H4 (cell line): ENCODE measurements around the gene AAMP. TPM values are rescaled to one million over a fixed set of nuclear protein-coding genes. Genes with fewer than 3 reads are reported as not detected.

Experiments
- DNase-seq: peaks from one replicate; pipeline ENCODE4 v3.0.0-alpha.2; 2015; ENCODE audit warnings: low spot score
- total RNA-seq: library from RNA; depleted of rRNA; stranded (reverse); fragments of >200 nt; shearing (Covaris generic); gene quantifications from 2 replicates; pipeline ENCODE4 v1.2.3, GENCODE V29; 2014

The AAMP gene
- total RNA-seq, 1 experiment from 2014 or later: 120 TPM

DNA sequence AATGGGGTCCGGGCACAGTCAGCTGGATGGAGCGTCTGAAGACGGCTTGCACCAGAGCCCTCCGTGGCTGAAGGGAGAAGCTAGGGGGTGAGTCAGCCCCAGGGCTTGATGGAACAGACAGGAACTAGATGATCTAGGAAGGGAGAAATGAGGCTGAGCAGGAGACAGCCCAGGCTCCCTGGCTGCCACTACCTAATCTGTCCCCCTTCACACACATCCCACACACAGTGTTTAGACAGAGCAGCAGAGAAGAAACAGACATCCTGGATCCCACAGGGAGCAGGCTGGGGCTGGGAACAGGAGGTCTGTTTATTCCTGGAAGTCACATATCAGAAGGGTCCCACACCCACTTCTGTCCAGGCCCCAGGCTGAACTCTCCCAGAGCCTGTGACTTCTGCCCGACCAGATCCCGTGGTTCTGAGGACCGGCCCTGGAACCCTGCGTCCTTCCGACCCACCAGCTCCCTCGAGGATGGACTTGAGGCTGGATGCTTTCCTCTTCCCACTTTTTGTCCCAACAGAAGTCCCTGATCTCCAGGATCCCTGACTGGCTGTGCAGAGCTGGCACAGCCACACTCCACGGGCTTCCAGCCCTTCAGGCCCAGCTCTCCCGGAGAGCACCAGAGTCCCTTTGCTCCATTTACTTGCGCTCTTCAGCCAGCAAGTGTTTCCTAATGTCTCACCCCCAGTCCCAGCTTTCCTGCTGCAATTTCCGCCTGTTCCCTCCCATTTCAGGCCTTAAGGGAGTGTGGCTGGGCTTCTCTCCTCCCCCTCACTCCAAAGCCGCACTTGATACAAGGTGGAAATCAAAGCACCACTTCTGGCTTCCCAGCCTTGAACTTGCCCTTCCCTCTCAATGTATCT is 10.6 kb downstream of the AAMP start:
- DNase-seq: no peak

DNA sequence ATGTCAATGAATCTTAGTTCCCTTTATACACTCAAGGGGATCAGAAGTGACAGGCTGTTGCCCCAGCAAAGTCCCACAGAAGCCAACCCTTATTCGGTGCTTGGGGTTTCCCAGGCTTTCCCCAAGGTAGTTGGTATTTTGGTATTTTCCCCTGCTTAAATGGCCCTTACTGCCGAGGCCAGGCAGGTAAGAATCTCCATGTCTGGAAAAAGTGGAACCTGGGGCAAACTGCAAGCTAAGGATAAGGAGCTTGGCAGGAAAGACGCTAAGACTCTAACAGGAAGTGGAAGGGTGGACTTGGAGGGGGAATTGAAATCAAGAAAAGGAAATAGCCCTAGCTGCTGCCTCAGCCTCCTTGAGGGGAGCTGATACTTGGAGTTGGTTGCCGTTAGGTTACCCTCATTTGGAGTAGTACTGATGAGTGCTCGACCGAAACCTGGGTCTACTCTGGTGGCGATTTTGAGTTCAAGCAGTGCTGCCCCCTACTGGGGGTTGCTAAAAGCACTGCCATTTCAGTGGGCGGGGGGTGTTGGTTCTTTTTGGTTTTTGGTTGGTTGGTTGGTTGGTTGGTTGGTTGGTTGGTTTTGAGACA is 12.5 kb downstream of the AAMP start:
- no peak for DNase-seq

DNA sequence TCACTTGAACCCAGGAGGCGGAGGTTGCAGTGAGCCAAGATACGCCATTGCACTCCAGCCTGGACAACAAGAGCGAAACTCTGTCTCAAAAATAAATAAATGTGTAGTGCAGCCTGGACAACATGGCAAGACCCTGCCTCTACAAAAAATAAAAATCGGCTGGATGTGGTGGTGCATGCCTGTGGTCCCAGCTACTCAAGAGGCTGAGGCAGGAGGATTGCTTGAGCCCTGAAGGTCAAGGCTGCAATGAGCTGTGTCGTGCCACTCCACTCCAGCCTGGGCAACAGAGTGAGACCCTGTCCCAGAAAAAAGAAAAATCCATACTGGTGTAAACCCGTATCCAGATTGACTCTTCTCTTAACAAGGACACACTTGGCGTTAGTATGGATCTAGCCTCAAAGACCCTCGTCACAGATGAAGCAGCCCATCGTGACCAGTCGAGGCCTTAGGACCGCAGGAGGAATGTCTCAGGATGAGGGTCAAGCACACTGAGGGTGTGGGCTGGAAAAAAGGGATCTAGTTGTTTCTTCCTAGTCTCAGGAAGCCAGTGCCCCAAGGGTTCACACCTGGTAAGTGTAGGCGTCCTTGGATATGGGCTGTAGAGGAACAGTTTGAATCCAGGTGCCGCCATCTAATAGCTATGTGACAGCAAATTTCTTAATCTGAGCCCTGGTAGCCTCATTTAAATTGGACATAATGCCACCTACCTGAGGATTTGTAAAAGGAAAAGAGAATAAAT is 13.2 kb downstream of the AAMP start:
- no peak for DNase-seq

DNA sequence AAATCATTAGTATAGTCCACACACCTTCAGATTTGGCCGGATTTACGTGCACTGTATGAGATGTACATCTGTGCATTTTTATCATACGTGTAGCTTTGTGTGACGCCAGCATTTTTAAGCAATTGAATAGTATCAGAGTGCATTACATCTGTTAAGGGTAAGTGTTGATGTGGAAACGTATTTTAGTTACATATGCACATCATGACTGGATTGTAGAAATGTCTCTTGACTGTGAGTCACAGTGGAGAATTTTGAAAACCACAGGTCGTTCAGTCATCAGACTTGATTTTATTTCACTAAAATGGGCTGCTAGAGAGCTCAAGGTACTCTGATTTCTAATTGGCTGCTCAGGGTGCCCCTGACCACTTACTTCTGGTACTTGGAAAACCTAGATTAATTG is 14.5 kb downstream of the AAMP start:
- no peak for DNase-seq

DNA sequence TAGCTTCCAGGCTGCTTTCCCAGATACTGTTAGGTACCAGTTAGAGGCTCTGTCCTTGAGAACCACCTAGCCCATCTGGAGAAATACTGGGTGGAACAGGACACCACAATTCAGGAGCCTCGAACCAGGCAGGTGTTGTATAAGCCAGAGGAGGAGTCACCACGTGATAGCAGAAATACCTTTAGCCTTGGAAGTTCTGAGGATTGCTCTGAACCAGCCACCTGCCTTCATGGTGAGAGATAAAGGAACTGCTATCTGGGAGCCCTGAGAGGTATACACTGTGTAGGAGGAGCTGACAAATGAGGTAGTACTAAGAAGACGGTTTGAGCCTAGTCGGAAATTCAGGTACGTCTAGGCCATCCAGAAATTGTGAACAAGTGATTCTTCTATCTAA is 16.7 kb downstream of the AAMP start:
- no peak for DNase-seq

DNA sequence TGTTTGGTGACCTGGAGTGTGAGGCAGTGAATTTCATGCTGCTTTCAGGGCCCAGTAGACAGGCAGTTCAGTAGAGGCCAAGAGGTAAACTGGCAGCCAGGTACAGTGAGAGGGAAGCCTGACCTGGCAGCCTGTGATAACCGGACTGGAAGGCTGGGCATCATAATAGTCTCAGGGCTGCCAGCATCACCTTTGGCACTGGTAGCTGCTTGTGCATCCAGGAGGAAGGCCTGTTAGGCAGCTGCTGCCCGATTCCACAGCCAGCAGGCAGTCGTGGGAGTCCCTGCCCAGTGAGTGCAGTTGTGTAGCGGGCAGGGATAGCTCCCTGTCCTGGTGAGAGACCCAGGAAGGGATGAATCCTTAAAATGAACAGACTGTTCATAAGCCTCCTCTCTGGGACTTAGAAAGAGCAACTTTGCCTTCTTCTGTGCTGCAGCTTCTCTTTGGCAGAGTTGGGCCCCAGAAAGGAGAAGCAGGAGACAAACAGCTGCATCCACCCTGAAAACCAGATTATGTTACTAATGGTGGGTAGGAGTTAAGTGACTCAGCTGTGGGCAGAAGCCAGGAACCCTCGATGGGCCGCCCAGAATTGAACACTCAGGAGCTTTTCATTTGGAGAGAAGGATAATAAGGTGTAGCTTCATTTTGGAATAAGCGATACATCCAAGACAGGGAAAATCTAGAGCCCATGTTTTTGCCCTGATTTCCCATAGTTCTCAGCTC is 17.3 kb downstream of the AAMP start:
- no peak for DNase-seq

DNA sequence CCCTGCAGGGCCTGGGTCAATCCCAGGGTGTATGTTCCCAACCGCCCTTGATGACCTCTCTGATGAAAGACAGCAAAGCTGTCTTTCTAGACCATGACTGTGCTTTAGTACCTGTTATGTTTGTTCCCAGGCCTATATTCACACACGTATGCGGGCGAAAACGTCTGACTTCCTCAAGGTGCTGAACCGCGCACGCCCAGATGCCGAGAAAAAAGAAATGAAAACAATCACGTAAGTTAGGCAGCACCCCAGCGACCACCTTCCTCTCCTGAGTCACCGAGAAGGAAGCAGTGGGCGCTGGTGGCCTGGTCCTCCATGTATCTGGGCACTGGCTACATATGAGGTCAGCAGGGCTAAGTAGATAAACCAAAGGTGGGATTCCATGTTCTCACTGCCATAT is 20.2 kb downstream of the AAMP start:
- DNase-seq: no peak

DNA sequence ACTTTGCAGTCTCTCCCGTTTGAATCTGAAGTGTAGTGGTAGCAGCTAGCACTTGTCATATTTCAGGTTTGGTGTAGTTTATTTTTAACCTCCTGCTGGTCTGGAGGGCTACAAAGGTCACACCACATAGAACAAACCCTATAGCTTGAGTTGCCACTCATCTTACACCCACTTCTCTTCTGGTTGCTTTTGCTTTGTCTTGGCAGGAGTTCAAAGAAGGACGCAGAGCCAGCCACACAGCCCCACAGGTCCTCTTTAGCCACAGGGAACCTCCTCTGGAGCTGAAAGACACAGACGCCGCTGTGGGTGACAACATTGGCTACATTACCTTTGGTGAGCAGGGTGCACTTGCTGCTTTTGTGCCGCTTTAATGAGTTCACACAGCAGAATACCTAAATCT is 24.7 kb downstream of the AAMP start:
- DNase-seq: no peak

DNA sequence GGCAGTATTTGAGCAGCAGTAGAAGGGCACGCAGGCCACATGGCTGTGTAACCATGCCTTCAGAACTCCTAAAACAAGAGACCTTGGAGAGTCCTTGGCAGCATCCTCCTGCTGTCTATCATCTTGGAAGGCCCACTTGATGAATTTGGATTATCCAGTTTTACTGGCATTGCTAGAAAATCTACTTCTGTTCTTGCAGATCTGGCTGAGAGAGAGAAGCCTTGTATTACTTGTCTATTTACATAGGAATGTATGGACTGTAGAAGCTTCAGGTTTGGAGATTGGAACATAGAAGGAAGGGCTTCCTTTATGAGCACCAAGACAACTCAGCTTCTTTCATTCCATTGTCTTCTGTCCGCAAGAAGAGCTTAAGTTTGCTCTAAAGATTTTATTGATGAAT is 25.3 kb downstream of the AAMP start:
- no peak for DNase-seq

DNA sequence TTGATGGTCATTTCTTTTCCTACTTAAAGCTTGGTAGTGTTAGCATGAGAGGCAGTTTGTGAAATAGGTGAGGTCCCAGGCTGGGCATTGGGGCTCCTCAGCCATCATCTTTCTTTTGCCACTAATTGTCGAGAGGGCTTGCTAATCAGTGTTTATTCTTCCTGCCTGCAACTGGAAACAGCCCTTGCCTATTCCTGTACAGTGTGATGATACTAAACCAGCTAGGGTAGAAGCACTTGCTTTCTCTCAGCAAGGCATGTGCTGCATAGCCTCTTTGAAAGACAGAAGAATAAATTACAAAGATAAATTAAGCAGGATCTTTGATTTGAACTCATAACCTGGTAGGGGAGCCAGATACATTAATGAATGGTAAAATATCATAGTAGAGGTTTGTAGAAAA is 25.7 kb downstream of the AAMP start:
- no peak for DNase-seq

DNA sequence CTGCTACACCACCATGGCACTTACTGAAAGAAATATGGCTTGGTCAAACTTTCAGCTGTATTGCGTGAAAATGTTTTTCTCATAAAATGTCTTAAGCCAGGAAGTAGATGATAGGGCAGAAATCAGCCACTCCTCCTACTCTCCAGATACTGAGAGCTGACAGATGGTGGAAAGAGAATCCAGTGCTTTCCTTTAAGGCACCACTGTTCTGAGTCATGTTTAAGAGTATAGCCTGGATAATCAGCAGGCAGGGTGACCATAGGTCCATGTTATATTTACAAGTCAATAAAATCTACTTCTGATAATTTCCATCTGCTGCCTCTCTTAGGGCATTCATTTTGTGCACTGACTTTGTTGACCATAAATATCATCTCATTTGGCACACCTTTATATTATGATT is 31.1 kb downstream of the AAMP start:
- no peak for DNase-seq

DNA sequence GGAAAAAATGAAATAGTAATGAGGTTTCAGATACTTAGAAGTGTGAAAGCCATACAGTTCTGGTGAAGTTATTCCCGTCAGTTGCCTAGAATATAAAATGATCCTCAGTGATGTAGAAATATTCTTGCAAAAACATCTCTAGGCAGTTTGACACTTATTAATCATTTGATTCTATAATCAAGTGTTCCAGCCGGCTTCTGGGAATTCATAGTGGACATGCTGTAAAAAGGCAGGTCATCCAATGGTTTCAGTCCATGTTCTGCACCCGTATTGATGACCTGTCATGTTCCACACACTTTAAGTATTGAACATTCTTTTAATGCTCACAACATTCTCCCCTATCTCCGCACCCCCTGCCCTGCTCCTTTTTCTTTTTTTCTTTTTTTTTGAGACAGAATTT is 33.1 kb downstream of the AAMP start:
- no peak for DNase-seq

DNA sequence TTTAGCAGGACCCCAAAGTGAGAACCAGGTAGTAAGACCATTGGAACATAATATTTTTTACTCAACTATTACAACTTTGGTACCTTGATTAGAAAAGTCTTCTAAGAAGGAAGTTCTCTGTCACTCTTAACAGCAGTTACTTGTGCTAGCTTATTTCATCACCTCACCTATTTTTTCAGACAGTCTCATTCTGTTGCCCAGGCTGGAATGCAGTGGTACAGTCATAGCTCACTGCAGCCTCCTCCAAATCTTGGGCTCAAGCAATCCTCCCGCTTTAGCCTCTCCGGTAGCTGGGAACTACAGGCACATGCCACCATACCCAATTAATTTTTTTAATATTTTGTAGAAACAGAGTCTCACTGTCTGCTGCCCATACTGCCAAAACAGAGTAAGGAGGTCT is 34.9 kb downstream of the AAMP start:
- no peak for DNase-seq

DNA sequence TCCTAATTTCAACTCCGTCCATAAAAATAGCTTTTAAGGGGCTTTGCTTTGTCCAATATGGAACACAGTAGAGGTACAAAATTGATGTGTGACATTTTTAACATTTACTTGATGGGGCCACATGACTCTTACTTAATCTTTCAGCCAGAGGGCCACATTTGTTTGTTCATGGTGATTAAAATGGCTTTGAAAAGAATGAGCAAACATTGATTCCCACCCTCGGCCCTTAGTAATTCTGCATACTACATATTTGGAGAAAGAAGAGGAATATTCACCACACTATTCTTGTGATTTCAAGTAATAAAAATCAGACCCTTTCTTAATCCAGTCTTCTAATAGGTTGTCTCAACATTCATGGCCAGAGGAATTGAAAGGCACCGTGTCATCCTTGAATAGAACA is 35.4 kb downstream of the AAMP start:
- DNase-seq: no peak

DNA sequence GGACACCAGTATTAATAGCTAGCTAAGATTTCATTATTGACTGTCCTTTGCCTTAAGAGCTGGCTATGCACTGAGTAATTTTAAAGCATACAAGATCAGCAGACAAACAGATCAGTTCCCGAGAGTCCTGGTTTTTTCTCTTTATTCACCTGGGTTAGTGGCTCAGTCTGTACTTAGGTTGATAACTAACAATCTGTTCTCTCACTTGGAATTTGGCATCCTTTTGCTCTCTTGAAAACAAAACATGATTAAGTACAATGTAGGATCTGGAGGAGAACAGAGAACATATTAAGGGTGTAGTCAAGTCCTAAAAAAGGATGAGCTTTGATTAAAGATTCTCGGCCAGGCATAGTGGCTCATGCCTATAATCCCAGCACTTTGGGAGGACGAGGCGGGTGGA is 36.4 kb downstream of the AAMP start:
- DNase-seq: no peak

DNA sequence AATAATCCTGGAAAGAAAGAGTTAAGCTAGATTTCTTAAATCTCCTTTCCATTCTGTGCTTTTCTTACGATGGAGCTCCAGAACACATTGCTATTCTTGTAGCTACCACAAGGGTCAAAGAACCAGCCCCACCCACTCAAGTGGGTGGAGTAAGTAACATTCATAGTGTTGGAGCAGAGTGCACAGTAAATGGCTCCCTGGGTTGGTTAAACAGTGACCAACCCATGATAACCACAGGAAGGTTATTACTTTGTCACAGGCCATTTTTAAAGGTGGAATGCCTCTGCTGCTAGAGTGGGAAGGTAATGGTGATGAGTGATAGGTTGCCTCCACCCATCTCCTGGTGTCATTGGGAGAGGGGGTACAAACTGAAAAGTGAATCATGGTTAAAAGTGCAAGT is 39.1 kb downstream of the AAMP start:
- DNase-seq: peak; percentile 36

DNA sequence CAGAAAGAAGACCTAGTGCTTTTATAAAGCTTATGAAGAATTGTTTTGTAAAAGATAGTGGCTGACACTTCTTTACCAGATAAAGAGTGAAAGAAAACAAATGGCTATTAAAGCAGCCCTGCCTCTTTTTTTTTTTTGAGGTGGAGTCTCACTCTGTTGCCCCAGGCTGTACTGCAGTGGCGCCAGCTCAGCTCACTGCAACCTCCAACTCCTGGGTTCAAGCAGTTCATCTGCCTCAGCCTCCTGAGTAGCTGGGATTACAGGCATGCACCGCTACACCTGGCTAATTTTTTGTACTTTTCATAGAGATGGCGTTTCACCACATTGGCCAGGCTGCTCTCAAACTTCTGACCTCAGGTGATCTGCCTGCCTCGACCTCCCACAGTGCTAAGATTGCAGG is 40.1 kb downstream of the AAMP start:
- peak; percentile 33 for DNase-seq

DNA sequence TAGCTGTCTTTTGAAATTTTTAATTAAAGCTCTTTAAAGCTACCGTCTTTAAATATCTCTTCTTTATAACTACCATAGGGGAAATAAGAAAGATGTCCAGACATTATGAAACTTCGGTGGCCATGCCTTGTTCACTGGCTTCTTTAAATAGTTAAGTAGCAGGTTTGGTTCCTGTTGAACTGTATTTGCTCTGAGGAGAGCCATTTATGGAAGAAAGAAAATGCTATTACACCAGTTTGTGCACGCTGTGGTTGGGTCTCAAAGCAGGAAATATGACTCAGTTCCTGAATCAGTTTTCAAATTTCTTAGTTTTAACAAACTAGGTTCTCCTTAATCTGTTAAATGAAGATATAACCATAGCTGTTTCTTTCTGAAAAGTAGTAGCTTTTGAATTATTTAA is 40.7 kb downstream of the AAMP start:
- peak; percentile 82 for DNase-seq

DNA sequence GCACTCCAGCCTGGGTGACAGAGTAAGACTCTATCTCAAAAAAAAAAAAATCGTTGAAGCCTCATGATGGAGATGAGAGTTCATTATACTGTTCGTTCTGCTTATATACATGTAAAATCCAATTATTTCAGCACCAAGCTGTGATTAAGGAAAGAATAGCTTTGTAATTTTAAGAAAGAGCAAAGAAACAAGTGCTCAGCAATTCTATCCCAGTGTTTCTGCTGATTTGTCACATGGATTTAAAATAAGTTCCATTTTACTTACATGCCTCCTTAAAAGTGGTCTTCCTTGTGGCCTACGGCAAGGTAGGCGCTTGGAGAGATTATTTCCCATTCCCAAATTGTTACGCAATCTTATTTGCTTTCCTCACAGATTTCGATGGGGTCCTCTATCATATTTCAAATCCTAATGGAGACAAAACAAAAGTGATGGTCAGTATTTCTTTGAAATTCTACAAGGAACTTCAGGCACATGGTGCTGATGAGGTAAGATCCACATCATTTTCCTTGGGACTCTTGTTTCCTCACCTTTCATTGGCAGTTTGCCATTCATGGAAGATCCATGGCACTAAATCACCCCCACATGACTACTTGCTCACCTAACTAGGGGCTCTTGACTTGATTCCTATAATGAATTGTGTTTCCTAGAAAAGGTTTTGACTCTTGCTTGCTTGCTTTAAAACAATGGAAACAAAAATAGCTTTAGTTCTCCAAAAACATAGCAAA is 41.4 kb downstream of the AAMP start:
- DNase-seq: no peak

DNA sequence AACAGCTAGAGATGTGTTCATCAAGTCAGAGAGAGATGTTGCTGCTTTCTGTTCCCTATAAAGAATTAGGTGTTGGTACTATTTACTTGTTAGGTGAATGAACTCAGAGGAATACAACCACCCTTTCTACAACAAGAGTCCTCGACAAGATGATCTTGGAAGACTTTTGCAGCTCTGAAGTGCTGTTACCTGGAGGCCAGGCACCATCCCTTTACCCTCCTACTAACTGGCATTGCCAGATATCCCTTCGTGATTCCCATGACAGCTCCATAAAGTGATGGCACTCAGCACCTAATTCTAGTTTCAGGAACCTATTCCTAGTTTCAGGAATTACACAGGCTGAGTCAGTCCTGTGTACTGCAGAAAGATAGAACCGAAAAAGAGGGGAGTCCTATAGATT is 43.0 kb downstream of the AAMP start:
- no peak for DNase-seq

DNA sequence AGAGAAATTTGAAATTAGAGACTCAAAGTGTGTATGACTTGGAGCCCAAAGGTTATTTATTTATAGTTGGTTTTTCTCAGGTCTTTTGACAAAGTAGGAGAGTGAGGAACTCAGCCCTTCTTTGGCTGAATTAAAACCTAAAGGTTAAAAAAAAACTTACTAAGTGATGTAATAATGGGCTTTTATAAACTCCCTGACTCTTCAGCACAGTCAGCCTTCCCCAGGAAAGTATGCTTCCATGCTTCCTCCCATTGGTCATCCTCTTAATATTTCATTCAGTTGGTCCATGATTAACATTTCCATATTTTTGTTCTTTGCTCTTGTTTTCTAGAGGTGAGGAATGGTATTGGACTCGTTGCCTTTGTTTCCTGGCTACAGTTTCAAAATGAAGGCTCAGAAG is 45.8 kb downstream of the AAMP start:
- DNase-seq: no peak

DNA sequence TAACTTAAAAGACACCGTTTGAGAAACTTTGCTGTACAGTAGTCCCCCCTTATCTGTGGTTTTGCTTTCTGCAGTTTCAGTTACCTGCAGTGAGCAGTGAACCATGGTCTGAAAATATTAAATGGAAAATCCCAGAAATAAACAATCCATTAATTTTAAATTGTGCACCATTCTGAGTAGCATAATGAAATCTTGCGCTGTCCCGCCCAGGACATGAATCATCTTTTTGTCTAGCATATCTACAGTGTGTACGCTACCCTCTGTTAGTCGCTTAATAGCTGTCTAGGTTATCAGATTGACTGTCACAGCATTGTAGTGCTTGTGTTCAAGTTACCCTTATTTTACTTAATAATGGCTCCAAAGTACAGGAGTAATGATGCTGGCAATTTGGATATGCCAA is 46.9 kb downstream of the AAMP start:
- DNase-seq: no peak
